GM12878 (cell line): ENCODE data around the gene DUS4L. TPM values are rescaled to one million over a fixed set of nuclear protein-coding genes. Genes with fewer than 3 reads are reported as not detected.

Source experiments
- ATAC-seq: fragments of 200-7000 bp; cut with Tn5 transposase; 3 replicates; pipeline ENCODE4 v1.9.1; 2020; ENCODE audit warnings: mild to moderate bottlenecking, moderate library complexity
- BruUV-seq: library from RNA; stranded (reverse); fragments of 400-500 nt; replicated peaks from 2 replicates; lab custom pipeline; 2021; lab: Mats Ljungman, UMichigan
- CTCF ChIA-PET: fragments of 300-600 bp; sonication (Branson Sonifier 250); formaldehyde crosslinking; extraction: SDS; loops from one replicate; lab custom pipeline; 2021; ENCODE audit warnings: inconsistent platforms; lab: Yijun Ruan, JAX
- POLR2A ChIA-PET: fragments of 350-600 bp; formaldehyde crosslinking; extraction: SDS; loops from one replicate; lab custom pipeline; 2021; ENCODE audit warnings: inconsistent platforms; lab: Charles Lee
- RAD21 ChIA-PET: fragments of 300-600 bp; sonication (Branson Sonifier 250); formaldehyde crosslinking; loops from one replicate; lab custom pipeline; 2023; ENCODE audit warnings: antibody characterized with exemption; ENCODE audit not compliant: unreplicated experiment; lab: Charles Lee
- SMC1A ChIA-PET: fragments of 300-600 bp; sonication (Branson Sonifier 250); formaldehyde crosslinking; loops from one replicate; lab custom pipeline; 2023; ENCODE audit not compliant: unreplicated experiment, uncharacterized antibody; lab: Charles Lee
- DNase-seq: peaks from one replicate; pipeline ENCODE4 v3.0.0-alpha.2; 2011; ENCODE audit warnings: low read depth, low spot score
- FAIRE-seq: peaks from 3 replicates; lab custom pipeline; 2011; peaks lifted over from hg19 to GRCh38; lab: Jason Lieb, UNC
- H2AFZ ChIP-seq: 2 replicates; pipeline ENCODE4 v1.6.0; 2011; ENCODE audit warnings: low read depth, low read length, control low read depth; ENCODE audit not compliant: control insufficient read depth
- H3K27ac ChIP-seq: 2 replicates; pipeline ENCODE4 v1.5.1; 2011; ENCODE audit warnings: control low read depth; ENCODE audit not compliant: control insufficient read depth, insufficient read depth
- H3K27me3 ChIP-seq, 2 experiments: replicated peaks in 1 of 2; 2 replicates each; pipeline versions ENCODE4 v1.6.0 to v1.6.1; 2011; ENCODE audit warnings: low read length in 1 of 2; ENCODE audit not compliant: control insufficient read depth in 2 of 2, insufficient read depth in 2 of 2
- H3K36me3 ChIP-seq, 2 experiments: 2 replicates each; pipeline ENCODE4 v1.5.1; 2011; ENCODE audit warnings: low read length in 1 of 2; ENCODE audit not compliant: control insufficient read depth in 2 of 2, insufficient read depth in 2 of 2
- H3K4me1 ChIP-seq: 2 replicates; pipeline ENCODE4 v1.6.1; 2011; ENCODE audit warnings: mild to moderate bottlenecking, low read length, moderate library complexity, mixed read lengths; ENCODE audit not compliant: control insufficient read depth, insufficient read depth
- H3K4me2 ChIP-seq: 2 replicates; pipeline ENCODE4 v1.6.0; 2011; ENCODE audit warnings: control low read depth; ENCODE audit not compliant: control insufficient read depth, insufficient read depth
- H3K4me3 ChIP-seq: fragments of 200-600 bp; sonication (generic); 2 replicates; pipeline ENCODE4 v1.5.1; 2016
- H3K79me2 ChIP-seq: 2 replicates; pipeline ENCODE4 v1.6.0; 2011; ENCODE audit warnings: low read length; ENCODE audit not compliant: control insufficient read depth, insufficient read depth
- H3K9ac ChIP-seq: 2 replicates; pipeline ENCODE4 v1.8.0; 2011; ENCODE audit warnings: low read length, control low read depth, mixed read lengths; ENCODE audit not compliant: control insufficient read depth, insufficient read depth
- H3K9me3 ChIP-seq: replicated peaks from 3 replicates; pipeline ENCODE4 v1.5.1; 2011; ENCODE audit warnings: mild to moderate bottlenecking, low read length; ENCODE audit not compliant: control insufficient read depth, insufficient read depth
- H4K20me1 ChIP-seq: 2 replicates; pipeline ENCODE4 v1.6.0; 2011; ENCODE audit not compliant: control insufficient read depth, insufficient read depth
- CBX3 ChIP-seq: fragments of 200-600 bp; sonication (generic); IDR thresholded peaks from 2 replicates; pipeline ENCODE4 v1.6.1; 2016; ENCODE audit warnings: low read depth, borderline replicate concordance
- EZH2 ChIP-seq: IDR thresholded peaks from 2 replicates; pipeline ENCODE4 v1.6.1; 2012; ENCODE audit warnings: low read depth, mild to moderate bottlenecking, control low read depth, inconsistent platforms, low read length, borderline replicate concordance; ENCODE audit not compliant: control insufficient read depth
- MYC ChIP-seq: IDR thresholded peaks from 2 replicates; pipeline ENCODE4 v1.6.1; 2011; ENCODE audit warnings: mild to moderate bottlenecking, low read length, moderate library complexity, inconsistent platforms; ENCODE audit not compliant: insufficient read depth, insufficient replicate concordance, insufficient read length, severe bottlenecking
- PKNOX1 ChIP-seq: fragments of 450-650 bp; IDR thresholded peaks from 2 replicates; pipeline ENCODE4 v1.6.1; 2016; ENCODE audit warnings: mild to moderate bottlenecking
- RELA ChIP-seq: fragments of 450-650 bp; IDR thresholded peaks from 2 replicates; pipeline ENCODE4 v1.8.0; 2014; ENCODE audit warnings: borderline replicate concordance; ENCODE audit not compliant: partially characterized antibody
- SIN3A ChIP-seq: IDR thresholded peaks from 2 replicates; pipeline ENCODE4 v1.6.1; 2012; ENCODE audit warnings: low read depth, low read length, improper control_type of control experiment
- SREBF2 ChIP-seq: IDR thresholded peaks from 2 replicates; pipeline ENCODE4 v1.6.1; 2012; ENCODE audit warnings: mild to moderate bottlenecking, low read length
- WGBS: methylation state at CpG from one replicate; pipeline ENCODE4 v1.1.6; 2016; ENCODE audit warnings: low lambda C conversion rate; ENCODE audit not compliant: insufficient replicate concordance, insufficient coverage; ENCODE audit errors: missing lambda C conversion rate; 5-methylcytosine and 5-hydroxymethylcytosine counted together
- in situ Hi-C: fragments of 300-500 bp; cut with MboI; formaldehyde crosslinking; loops from 9 replicates; pipeline ENCODE4 v1.14.3; 2018; ENCODE audit warnings: mixed read lengths
- intact Hi-C: fragments of 100-400 bp; cut with micrococcal nuclease; formaldehyde crosslinking; loops from one replicate; pipeline ENCODE4 v1.14.2; 2022; ENCODE audit not compliant: unreplicated experiment
- polyA plus RNA-seq, 11 experiments: library from polyadenylated mRNA; depleted of rRNA in 4 of 11; unstranded in 6 of 11; stranded (reverse) in 5 of 11; fragments of >200 nt; fragmentation: Nextera tagmentation in 4 of 11; fragmentation: Illumina TruSeq in 1 of 11; extraction: Ambion mirVana in 4 of 11; extraction: Trizol in 1 of 11; gene quantifications; 1 replicate in 1 of 11; 2 replicates in 10 of 11; pipeline versions ENCODE4 v1.2.1 to v1.2.3, GENCODE V29; 2011 to 2016; ENCODE audit warnings: inconsistent platforms in 2 of 11, missing spikeins in 2 of 11, low read depth in 1 of 11
- total RNA-seq, 4 experiments: library from RNA; depleted of rRNA in 3 of 4; stranded (reverse); fragments of >200 nt in 3 of 4; fragmentation: Illumina TruSeq in 1 of 4; extraction: Trizol in 1 of 4; gene quantifications; 2 replicates each; pipeline versions ENCODE4 v1.2.1 to v1.2.3, GENCODE V29; 2013 to 2021
- TF ChIP-seq, protein P1 (sequence below): fragments of 450-650 bp; IDR thresholded peaks from 2 replicates; pipeline ENCODE4 v1.6.1; 2017; ENCODE audit warnings: borderline replicate concordance
- TF ChIP-seq, protein P2 (sequence below): fragments of 450-650 bp; IDR thresholded peaks from 2 replicates; pipeline ENCODE4 v1.6.1; 2017; ENCODE audit warnings: low read depth, mild to moderate bottlenecking, moderate library complexity

Gene DUS4L
- total and polyA plus RNA-seq, 10 of the 15 experiments (the other 5 are each of a cell fraction or from before 2014, with no cell fraction given), result 5.3 to 15.3 (median 12.8) TPM

DNA sequence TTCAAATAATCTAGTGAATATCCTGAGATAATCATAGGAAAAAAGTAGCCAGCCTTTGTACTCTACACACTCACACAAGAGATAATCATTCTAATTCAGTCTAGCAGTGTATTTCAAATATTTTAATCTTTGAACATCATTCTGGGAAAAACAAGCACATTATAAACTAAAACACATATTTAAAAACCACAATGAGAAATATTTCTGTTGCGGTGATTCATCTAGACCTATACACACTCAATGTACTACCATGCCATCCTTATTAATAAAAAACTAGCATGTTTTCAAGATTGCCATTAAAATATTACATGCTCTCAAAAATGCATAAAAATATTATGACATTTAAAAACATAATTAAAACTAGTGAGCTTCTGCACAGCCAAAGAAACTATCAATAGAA lies 11.8 kb upstream of the DUS4L start (continued):
- TF ChIP-seq, protein P1, sequence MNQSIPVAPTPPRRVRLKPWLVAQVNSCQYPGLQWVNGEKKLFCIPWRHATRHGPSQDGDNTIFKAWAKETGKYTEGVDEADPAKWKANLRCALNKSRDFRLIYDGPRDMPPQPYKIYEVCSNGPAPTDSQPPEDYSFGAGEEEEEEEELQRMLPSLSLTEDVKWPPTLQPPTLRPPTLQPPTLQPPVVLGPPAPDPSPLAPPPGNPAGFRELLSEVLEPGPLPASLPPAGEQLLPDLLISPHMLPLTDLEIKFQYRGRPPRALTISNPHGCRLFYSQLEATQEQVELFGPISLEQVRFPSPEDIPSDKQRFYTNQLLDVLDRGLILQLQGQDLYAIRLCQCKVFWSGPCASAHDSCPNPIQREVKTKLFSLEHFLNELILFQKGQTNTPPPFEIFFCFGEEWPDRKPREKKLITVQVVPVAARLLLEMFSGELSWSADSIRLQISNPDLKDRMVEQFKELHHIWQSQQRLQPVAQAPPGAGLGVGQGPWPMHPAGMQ, result no peak
- TF ChIP-seq SREBF2 (no peak), PKNOX1 (no peak), RELA (no peak), SIN3A (no peak), EZH2 (no peak), MYC (no peak), CBX3 (no peak)

GRCh38 chr7:107555893-107556292 lies 7.9 kb upstream of the DUS4L start:
- DNase-seq, result no peak
- H3K4me1 ChIP-seq, result no peaks in the 10 kb centered on the region
- H4K20me1 ChIP-seq, result no peaks in the 10 kb centered on the region
- 0 out of 4 replicates have a peak, but pooled peaks cover 0 to 3% of the 10 kb centered on the region in 2 experiments for H3K36me3 ChIP-seq
- RAD21 ChIA-PET, result no interaction called here
- ATAC-seq, result no peak; the same call in 1 of the 3 replicates
- TF ChIP-seq, protein P2, sequence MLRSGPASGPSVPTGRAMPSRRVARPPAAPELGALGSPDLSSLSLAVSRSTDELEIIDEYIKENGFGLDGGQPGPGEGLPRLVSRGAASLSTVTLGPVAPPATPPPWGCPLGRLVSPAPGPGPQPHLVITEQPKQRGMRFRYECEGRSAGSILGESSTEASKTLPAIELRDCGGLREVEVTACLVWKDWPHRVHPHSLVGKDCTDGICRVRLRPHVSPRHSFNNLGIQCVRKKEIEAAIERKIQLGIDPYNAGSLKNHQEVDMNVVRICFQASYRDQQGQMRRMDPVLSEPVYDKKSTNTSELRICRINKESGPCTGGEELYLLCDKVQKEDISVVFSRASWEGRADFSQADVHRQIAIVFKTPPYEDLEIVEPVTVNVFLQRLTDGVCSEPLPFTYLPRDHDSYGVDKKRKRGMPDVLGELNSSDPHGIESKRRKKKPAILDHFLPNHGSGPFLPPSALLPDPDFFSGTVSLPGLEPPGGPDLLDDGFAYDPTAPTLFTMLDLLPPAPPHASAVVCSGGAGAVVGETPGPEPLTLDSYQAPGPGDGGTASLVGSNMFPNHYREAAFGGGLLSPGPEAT, result no peak
- no peak overlapping the region for H3K4me2 ChIP-seq
- FAIRE-seq, result no peak
- CTCF ChIA-PET, result no interaction called here
- H3K9ac ChIP-seq, result no peak overlapping the region
- no peak overlapping the region for H2AFZ ChIP-seq
- no TSS peak for BruUV-seq
- intact Hi-C loops, result no loop called here
- H3K79me2 ChIP-seq, result no peaks in the 10 kb centered on the region; the same call in 1 of the 2 replicates
- no peak overlapping the region for H3K27ac ChIP-seq
- POLR2A ChIA-PET, result no interaction called here
- H3K4me3 ChIP-seq, result no peak overlapping the region
- SMC1A ChIA-PET, result interaction anchor here (0.6 kb wide), 1 partner anchor 624 kb away, joined by 3 read pairs; no protein-coding TSS in a partner anchor
- H3K9me3 ChIP-seq, result no peaks in the 10 kb centered on the region
- 39% methylated on average over 3 of the region's 3 CpGs for WGBS
- H3K27me3 ChIP-seq, result no peaks in the 10 kb centered on the region
- in situ Hi-C loops, result no loop called here
